Measurements from ENCODE around the gene OR7D2.

Gene OR7D2

DNA sequence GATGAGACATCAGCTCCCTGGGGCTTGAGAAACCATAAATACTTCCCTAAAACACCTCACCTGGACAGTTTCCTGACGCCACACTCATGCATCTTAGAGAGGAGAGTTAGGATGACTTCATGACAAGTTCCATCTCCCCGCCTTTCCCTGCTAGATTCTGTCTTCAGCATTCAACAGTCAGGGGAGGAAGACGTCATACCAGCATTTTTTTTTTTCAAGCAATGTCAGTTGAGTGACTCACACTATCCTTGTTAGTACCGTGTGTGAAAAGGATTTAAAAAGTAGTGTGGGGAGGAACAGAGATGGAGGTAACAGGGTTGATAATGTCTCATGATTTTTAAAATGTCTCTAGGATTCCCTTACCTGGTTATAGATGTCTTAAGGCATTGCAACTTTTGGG is at the start of gene OR7D2:
OR7D2 (plus strand) TSS at position 79 of the 400 bp plus-strand sequence. CDS start 6,803 bp downstream, outside the sequence.
- in situ Hi-C loops (cut with MboI; ENCODE audit: low pct_unique_long_range_greater_than_20kb, low sequenced_read_pairs) = no loop called here
- DNase-seq = no peak

GRCh38 chr19:9130965-9131364 is 47.8 kb upstream of the OR7D2 start:
- in situ Hi-C loops (cut with MboI; ENCODE audit: low pct_unique_long_range_greater_than_20kb, low sequenced_read_pairs) = no loop called here
- peak; percentile 58 for DNase-seq

GRCh38 chr19:9132422-9132821 is 46.4 kb upstream of the OR7D2 start:
- DNase-seq = no peak
- in situ Hi-C loops (cut with MboI; ENCODE audit: low pct_unique_long_range_greater_than_20kb, low sequenced_read_pairs) = no loop called here

- no peak for DNase-seq
- in situ Hi-C loops (cut with MboI; ENCODE audit: low pct_unique_long_range_greater_than_20kb, low sequenced_read_pairs) = no loop called here
These were observed 39.1 kb upstream of the OR7D2 start for GRCh38 chr19:9139609-9140158.

DNA sequence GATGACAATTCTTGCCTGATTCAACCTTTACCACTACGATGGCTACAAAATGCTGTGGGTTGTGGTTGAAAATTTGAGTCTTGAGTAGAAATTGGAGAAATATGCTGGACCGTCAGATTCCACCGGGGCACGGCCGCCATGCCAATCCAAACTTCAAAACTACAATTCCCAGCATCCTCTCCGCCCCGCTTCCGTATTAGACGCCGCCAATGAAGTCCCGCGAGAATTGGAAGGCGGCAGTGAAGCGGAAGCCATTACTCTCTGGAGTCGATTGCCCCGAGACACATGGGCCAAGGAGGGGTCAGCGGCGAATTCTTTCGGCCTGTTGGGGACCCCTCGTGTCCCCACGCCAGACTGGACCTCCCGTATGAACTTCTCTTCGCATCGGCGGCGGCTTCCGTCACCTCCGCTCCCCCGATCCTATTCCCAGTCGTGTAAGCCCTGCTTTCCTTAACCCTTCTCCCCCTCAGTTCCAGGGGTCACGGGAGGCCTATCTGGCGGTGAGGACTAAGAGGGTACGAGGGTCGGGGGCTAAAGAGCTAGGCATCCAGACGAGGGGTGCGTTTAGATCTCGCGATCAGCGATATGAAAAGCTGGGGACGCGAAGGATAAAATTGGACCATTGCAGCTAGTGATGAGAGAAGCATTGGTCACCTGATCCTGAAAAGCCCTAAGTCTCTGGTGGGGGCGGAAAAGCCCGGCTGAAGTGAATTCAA is 38.5 kb upstream of the OR7D2 start, which contains the start of gene ZNF317:
ZNF317 (plus strand) TSS at position 239 of the 716 bp plus-strand sequence. CDS start 15,620 bp downstream, outside the sequence.
- peak; percentile 91 for DNase-seq
- in situ Hi-C loops (cut with MboI; ENCODE audit: low pct_unique_long_range_greater_than_20kb, low sequenced_read_pairs) = no loop called here

DNA sequence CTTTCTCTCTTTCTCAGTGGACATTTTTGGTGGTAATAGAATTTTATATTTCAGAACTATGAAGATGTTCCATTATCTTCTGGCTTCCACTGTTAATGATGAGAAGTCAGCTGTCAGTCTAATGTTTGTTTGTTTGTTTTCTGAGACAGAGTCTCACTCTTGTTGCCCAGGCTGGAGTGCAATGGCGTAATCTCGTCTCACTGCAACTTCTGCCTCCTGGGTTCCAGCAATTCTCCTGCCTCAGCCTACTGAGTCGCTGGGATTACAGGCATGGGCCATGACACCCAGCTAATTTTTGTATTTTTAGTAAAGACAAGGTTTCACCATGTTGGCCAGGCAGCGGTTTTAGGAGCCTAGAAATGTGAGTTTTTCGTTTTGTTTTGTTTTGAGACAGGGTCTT is 33.9 kb upstream of the OR7D2 start:
- in situ Hi-C loops (cut with MboI; ENCODE audit: low pct_unique_long_range_greater_than_20kb, low sequenced_read_pairs) = no loop called here
- no peak for DNase-seq

DNA sequence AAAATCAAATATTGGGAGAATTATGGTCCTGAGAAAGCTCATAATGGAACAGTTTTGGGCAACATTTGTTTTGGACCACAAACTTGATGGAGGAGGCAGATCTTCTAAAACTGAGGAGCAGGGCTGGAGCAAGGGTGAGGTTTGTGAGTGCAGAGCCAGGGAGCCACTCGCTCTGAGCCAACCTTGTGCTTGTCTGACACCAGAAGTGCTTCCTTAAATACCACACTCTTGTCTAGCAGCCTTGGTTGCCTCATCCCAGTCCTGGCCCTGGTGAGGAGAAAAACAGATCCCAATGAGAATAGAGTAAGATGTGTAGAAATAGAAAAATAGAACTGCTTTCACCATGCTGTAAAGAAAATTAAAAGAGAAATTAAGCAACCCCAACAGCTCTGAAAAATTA is 31.9 kb upstream of the OR7D2 start:
- in situ Hi-C loops (cut with MboI; ENCODE audit: low pct_unique_long_range_greater_than_20kb, low sequenced_read_pairs) = no loop called here
- DNase-seq = no peak

DNA sequence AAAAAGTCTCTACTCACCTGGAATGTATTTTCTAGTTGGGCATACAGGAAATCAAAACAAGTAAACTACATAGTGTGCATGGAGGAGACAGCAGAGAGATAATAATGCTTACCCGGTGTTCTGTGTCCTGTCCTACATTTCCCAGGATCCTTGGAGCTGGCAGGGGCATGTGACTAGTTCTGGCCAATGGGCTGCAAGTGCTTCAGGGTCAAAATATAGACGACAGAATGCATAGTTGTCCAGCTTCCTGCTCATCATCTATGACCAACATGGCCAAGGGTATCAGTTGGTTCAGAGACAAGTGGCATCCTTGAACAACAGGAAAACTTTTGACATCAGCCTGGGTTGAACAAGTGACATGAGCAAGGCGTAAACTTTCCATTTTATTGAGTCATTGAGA is 30.1 kb upstream of the OR7D2 start:
- in situ Hi-C loops (cut with MboI; ENCODE audit: low pct_unique_long_range_greater_than_20kb, low sequenced_read_pairs) = no loop called here
- DNase-seq = no peak

DNA sequence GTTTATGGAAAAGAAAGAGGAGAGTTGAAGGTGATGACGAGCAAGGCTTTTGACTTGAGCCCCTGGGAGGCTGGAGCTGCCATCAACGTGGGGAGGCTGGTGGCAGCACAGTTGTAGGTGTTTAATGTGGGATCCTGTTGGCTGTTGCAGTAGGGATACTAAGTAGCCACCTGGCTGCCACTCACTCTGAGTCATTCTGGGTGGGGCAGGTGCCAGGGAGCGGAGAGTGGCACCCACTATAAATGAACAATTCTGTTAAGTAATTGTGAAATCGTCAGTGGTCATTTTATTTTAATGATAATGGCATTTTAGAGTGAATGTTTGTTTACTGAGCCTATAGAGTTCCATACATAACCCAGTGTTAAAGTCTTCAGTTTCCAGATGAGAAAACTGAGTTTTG is 28.8 kb upstream of the OR7D2 start:
- no peak for DNase-seq
- in situ Hi-C loops (cut with MboI; ENCODE audit: low pct_unique_long_range_greater_than_20kb, low sequenced_read_pairs) = no loop called here

DNA sequence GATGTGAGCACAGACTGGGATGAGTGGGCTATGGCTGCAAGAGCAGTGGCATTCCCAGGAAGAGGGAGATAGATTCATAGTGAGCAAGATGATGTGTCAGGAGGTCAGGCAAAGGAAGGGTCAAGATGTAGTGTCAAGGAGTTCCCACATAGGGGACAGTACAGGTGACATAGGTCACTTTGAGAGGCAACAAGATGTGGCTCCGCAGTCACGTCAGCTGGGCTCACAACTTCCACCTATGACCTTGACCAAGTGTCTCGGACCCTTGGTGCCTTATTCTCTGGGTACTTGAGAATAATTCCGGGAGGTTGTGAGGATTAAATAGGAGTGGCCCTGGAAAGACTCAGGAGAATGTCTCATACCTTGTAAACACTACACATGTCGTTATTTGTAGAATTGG is 28.1 kb upstream of the OR7D2 start:
- no peak for DNase-seq
- in situ Hi-C loops (cut with MboI; ENCODE audit: low pct_unique_long_range_greater_than_20kb, low sequenced_read_pairs) = no loop called here

DNA sequence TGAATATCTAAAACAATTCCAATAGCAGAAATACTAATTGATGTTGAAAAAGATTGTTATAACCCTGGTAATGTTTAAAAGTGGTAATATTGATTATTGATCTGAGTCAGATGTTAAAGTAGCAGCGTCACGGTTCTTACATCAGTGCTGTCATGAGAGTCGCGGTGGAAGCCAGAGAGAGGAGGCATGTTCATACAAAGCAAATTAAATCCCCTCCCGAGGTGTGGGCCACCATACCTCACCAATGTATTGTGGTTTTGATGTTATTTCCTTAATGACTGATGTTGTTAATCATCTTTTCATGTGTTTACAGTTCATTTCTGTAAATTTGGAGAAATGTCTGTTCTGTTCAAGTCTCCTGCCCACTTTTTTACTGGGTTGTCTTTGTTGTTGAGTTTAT is 27.4 kb upstream of the OR7D2 start:
- in situ Hi-C loops (cut with MboI; ENCODE audit: low pct_unique_long_range_greater_than_20kb, low sequenced_read_pairs) = no loop called here
- DNase-seq = no peak

DNA sequence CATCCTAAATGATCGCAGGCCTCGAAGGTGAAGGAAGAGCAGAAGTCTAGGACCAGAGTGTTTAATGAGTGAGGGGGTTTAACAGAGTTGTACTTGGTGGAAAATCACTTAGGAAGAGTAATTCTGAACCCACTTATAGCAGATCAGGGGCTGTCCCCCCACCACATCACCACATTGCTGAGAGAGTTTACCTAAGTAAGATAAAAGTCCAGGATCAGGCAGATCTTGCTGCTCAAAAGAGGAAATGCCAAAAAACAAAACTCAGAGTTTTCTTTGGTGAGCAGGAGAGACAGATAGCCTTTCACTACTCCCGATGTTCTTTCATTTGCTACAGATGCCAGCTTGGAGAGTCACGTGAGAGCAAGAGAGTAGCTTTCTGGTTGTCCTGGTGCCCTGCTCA is 23.2 kb upstream of the OR7D2 start:
- DNase-seq = no peak
- in situ Hi-C loops (cut with MboI; ENCODE audit: low pct_unique_long_range_greater_than_20kb, low sequenced_read_pairs) = no loop called here

DNA sequence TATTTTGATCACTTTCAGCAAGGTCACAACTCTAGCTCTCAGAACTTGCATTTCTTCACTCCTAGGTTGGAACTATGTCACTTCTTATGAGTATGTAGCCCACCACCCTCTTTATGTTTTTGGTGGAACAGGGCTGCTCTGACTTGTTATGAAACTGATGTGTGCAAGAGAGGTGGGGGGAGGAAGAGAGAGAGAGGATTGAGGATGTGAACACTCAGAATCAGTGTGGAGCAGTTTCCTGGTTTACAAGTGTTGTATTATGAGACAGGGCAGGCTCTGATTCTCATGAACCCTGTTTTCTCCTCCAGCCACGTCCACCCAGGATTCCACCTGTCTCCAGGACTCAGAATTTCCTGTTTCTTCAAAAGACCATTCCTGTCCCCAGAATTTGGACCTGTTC is 22.5 kb upstream of the OR7D2 start:
- in situ Hi-C loops (cut with MboI; ENCODE audit: low pct_unique_long_range_greater_than_20kb, low sequenced_read_pairs) = no loop called here
- no peak for DNase-seq

DNA sequence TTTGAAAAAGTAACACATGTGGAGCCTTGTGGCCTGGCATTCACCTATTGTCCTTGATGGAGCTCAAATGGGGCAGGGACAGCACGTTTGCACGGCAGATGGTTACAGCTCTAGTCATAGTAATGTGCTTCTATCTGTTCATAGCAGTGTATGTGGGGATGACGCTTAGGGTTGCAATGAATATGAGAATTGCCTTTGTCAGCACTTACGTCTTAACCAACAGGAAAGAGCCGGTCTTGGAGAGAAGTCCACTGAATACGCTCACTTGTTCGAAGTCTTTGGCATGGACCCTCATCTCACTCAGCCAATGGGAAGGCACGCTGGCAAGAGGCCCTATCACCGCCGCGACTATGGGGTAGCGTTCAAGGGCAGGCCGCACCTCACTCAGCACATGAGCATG is 18.9 kb upstream of the OR7D2 start:
- DNase-seq = no peak
- in situ Hi-C loops (cut with MboI; ENCODE audit: low pct_unique_long_range_greater_than_20kb, low sequenced_read_pairs) = no loop called here

GRCh38 chr19:9161427-9161826 is 17.4 kb upstream of the OR7D2 start:
- DNase-seq = no peak
- in situ Hi-C loops (cut with MboI; ENCODE audit: low pct_unique_long_range_greater_than_20kb, low sequenced_read_pairs) = no loop called here

DNA sequence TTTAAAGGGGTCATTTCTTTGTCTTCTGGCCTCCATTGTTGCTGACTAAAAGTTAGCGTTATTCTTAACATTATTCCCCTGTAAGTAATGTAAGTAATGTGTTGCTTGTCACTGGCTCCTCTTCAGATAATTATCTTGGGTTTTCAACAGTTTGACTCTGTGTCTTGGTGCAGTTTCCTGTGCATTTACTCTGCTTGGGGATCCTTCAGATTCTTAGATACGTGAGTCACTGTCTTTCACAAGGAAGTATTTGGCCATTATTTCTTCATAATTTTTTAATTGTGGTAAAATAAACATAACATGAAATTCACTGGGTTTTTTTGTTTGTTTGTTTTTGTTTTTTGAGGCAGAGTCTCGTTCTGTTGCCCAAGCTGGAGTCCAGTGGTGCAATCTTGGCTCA is 13.5 kb upstream of the OR7D2 start:
- in situ Hi-C loops (cut with MboI; ENCODE audit: low pct_unique_long_range_greater_than_20kb, low sequenced_read_pairs) = no loop called here
- no peak for DNase-seq

- in situ Hi-C loops (cut with MboI; ENCODE audit: low pct_unique_long_range_greater_than_20kb, low sequenced_read_pairs) = no loop called here
- DNase-seq = no peak
These were observed 11.9 kb upstream of the OR7D2 start for GRCh38 chr19:9166846-9167245.

DNA sequence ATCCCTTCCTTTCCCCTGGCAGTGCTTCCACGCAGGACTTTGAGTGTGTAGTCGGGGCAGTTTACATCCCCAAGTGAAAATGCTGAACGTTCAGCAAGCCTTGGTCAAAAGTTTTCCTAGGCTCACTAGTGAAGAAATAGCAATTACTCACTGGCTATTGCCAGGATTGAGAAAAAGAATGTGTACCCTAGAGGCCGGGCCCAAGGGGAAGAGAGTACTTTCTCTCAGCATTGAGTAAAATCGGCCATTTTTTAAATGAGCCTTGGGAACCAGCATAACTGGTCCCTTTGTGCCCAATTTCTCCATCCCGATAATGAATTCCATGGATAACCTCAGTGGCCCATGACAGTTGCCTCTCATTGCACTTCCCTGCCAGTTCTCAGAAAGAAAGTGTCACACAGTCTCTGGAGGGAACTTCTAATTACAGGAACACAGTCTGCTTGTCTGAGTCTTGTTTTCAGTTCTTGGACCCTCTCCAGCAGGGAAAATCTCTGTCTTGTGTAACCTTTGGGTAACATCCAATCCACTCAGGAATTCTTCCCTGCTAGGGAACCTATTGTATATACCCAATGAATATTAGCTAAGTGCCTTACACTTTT is 7.3 kb upstream of the OR7D2 start:
- no peak for DNase-seq
- in situ Hi-C loops (cut with MboI; ENCODE audit: low pct_unique_long_range_greater_than_20kb, low sequenced_read_pairs) = no loop called here

DNA sequence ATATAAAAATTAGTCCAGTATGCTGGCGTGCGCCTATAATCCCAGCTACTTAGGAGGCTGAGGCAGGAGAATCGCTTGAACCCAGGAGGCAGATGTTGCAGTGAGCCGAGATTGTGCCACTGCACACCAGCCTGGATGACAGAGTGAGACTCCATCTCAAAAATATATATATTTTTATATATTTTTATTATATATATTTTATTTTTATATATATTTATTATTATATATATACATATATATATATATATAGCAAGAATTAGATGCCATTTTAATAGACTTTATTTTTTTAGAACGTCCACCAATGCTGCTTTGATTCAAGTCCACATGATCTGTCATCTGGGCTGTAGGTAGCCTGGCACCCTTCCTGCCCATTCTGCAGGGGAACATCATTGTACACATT is 3.5 kb upstream of the OR7D2 start:
- in situ Hi-C loops (cut with MboI; ENCODE audit: low pct_unique_long_range_greater_than_20kb, low sequenced_read_pairs) = no loop called here
- no peak for DNase-seq

GRCh38 chr19:9183000-9183399 is 4.2 kb downstream of the OR7D2 start:
- in situ Hi-C loops (cut with MboI; ENCODE audit: low pct_unique_long_range_greater_than_20kb, low sequenced_read_pairs) = no loop called here
- DNase-seq = no peak

DNA sequence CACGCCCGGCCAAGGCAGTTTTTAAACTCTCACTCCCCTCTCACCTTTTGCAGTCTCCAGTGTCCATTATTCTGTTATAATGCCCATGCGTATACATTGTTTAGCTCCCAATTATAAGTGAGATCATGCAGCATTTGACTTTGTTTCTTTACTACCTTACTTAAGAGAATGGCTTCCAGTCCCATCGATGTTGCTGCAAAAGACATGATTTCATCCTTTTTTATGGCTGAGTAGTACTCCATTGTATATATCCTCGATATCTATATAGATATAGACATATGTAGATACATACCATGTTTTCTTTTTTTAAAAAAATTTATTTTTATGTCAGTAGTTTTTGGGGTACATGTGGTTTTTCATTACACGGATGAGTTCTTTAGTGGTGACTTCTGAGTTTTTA is 8.4 kb downstream of the OR7D2 start:
- DNase-seq = no peak
- in situ Hi-C loops (cut with MboI; ENCODE audit: low pct_unique_long_range_greater_than_20kb, low sequenced_read_pairs) = no loop called here
